K562 (cell line): ENCODE results near the gene FOXJ3. TPM values are rescaled to one million over a fixed set of nuclear protein-coding genes. Genes with fewer than 3 reads are reported as not detected.

Source experiments
- ATAC-seq: fragments of 200-7000 bp; cut with Tn5 transposase; 3 replicates; pipeline ENCODE4 v1.9.1; 2020; ENCODE audit warnings: moderate library complexity
- BruUV-seq: library from RNA; stranded (reverse); fragments of 400-500 nt; replicated peaks from 2 replicates; lab custom pipeline; 2021; lab: Mats Ljungman, UMichigan
- CTCF ChIA-PET: fragments of 300-600 bp; formaldehyde crosslinking; extraction: SDS; loops from one replicate; lab custom pipeline; 2021; ENCODE audit warnings: low intra/inter-chr PET ratio; lab: Yijun Ruan, JAX
- POLR2A ChIA-PET: fragments of 300-600, 350-650 bp; sonication (Branson Sonifier 250); formaldehyde crosslinking; extraction: SDS; loops from one replicate; lab custom pipeline; 2021; ENCODE audit warnings: antibody characterized with exemption, inconsistent platforms; lab: Yijun Ruan, JAX
- DNase-seq, 4 experiments: peaks; one replicate each; pipeline versions ENCODE4 v3.0.0 to v3.0.0-alpha.2; 2011 to 2018; ENCODE audit warnings: low spot score in 3 of 4, mixed read lengths in 3 of 4; ENCODE audit errors: extremely low read depth in 1 of 4
- FAIRE-seq: peaks from 2 replicates; lab custom pipeline; 2011; peaks lifted over from hg19 to GRCh38; lab: Jason Lieb, UNC
- H2AFZ ChIP-seq: 2 replicates; pipeline ENCODE4 v1.6.0; 2011; ENCODE audit warnings: low read depth, low read length, control low read depth, inconsistent platforms
- H3K27ac ChIP-seq: fragments of 200-600 bp; 3 replicates; pipeline ENCODE4 v1.8.0; 2011; ENCODE audit warnings: low read depth, mild to moderate bottlenecking, control low read depth, inconsistent platforms, low read length, moderate library complexity, mixed read lengths; ENCODE audit errors: extremely low read depth
- H3K27me3 ChIP-seq, 2 experiments: fragments of 300-600 bp in 1 of 2; 2 replicates in 1 of 2; 3 replicates in 1 of 2; pipeline versions ENCODE4 v1.6.0 to v1.8.0; 2011; ENCODE audit warnings: inconsistent platforms in 2 of 2, low read length in 2 of 2, mild to moderate bottlenecking in 1 of 2, mixed read lengths in 1 of 2, moderate library complexity in 1 of 2; ENCODE audit not compliant: control insufficient read depth in 2 of 2, insufficient read depth in 2 of 2
- H3K36me3 ChIP-seq: fragments of 300-600 bp; 3 replicates; pipeline ENCODE4 v1.8.0; 2011; ENCODE audit warnings: mild to moderate bottlenecking, low read length, inconsistent platforms; ENCODE audit not compliant: control insufficient read depth, insufficient read depth
- H3K4me1 ChIP-seq, 2 experiments: fragments of 200-600 bp in 1 of 2; replicated peaks in 1 of 2; 2 replicates in 1 of 2; 3 replicates in 1 of 2; pipeline versions ENCODE4 v1.5.1 to v1.8.0; 2011; ENCODE audit warnings: inconsistent platforms in 2 of 2, low read length in 2 of 2, mild to moderate bottlenecking in 1 of 2, mixed read lengths in 1 of 2, moderate library complexity in 1 of 2; ENCODE audit not compliant: control insufficient read depth in 2 of 2, insufficient read depth in 2 of 2
- H3K4me2 ChIP-seq: 2 replicates; pipeline ENCODE4 v1.6.1; 2011; ENCODE audit warnings: low read length, control low read depth, inconsistent platforms, mixed read lengths; ENCODE audit not compliant: insufficient read depth
- H3K4me3 ChIP-seq: fragments of 200-600 bp; sonication (generic), shearing (Covaris generic); 2 replicates; pipeline ENCODE4 v1.5.1; 2016; ENCODE audit warnings: control low read depth, inconsistent platforms
- H3K79me2 ChIP-seq: fragments of 200-600 bp; 3 replicates; pipeline ENCODE4 v1.8.0; 2011; ENCODE audit warnings: low read length, inconsistent platforms; ENCODE audit not compliant: control insufficient read depth, insufficient read depth
- H3K9ac ChIP-seq, 2 experiments: 2 replicates each; pipeline versions ENCODE4 v1.6.0 to v1.6.1; 2011; ENCODE audit warnings: low read depth in 2 of 2, low read length in 2 of 2, control low read depth in 1 of 2, inconsistent platforms in 1 of 2, mild to moderate bottlenecking in 1 of 2, mixed read lengths in 1 of 2; ENCODE audit not compliant: insufficient read depth in 1 of 2
- H3K9me1 ChIP-seq: one replicate; pipeline ENCODE4 v1.6.0; 2011; ENCODE audit warnings: inconsistent platforms, mild to moderate bottlenecking, low read length, moderate library complexity; ENCODE audit not compliant: control insufficient read depth, insufficient read depth
- H3K9me3 ChIP-seq: replicated peaks from 2 replicates; pipeline ENCODE4 v1.5.1; 2011; ENCODE audit warnings: low read depth, low read length, inconsistent platforms; ENCODE audit not compliant: control insufficient read depth, insufficient read depth
- H4K20me1 ChIP-seq: replicated peaks from 2 replicates; pipeline ENCODE4 v1.6.1; 2011; ENCODE audit warnings: low read length, inconsistent platforms, mixed read lengths; ENCODE audit not compliant: control insufficient read depth, insufficient read depth
- BRCA1 ChIP-seq, 2 experiments: fragments of 450-650 bp in 1 of 2; sonication (generic) in 1 of 2; formaldehyde crosslinking in 1 of 2; IDR thresholded peaks; 2 replicates each; pipeline versions ENCODE4 v1.5.0 to v1.6.1; 2017 to 2020; ENCODE audit warnings: mild to moderate bottlenecking in 1 of 2, missing genetic modification reagents in 1 of 2
- BRD9 ChIP-seq: fragments of 450-650 bp; IDR thresholded peaks from 2 replicates; pipeline ENCODE4 v1.6.1; 2018; ENCODE audit warnings: low read depth; ENCODE audit not compliant: partially characterized antibody
- CBFA2T2 ChIP-seq: fragments of 450-650 bp; conservative IDR thresholded peaks from 2 replicates; pipeline ENCODE4 v1.6.1; 2017; ENCODE audit warnings: mild to moderate bottlenecking
- CREB1 ChIP-seq, 2 experiments: sonication (generic) in 1 of 2; formaldehyde crosslinking in 1 of 2; IDR thresholded peaks; 2 replicates each; pipeline versions ENCODE4 v1.6.1 to v1.8.0; 2012 to 2022; ENCODE audit warnings: inconsistent platforms in 1 of 2, mild to moderate bottlenecking in 1 of 2, missing genetic modification reagents in 1 of 2, moderate library complexity in 1 of 2
- CTBP1 ChIP-seq: fragments of 450-650 bp; IDR thresholded peaks from 2 replicates; pipeline ENCODE4 v1.6.1; 2016; ENCODE audit warnings: borderline replicate concordance
- CXXC5 ChIP-seq: fragments of 250-450 bp; sonication (Bioruptor Pico); IDR thresholded peaks from 2 replicates; pipeline ENCODE4 v1.8.0; 2022; ENCODE audit warnings: inconsistent platforms, mild to moderate bottlenecking, moderate library complexity
- IFI16 ChIP-seq: fragments of 250-450 bp; sonication (Bioruptor Pico); IDR thresholded peaks from 2 replicates; pipeline ENCODE4 v2.1.2; 2022; ENCODE audit warnings: mild to moderate bottlenecking, inconsistent platforms
- MAX ChIP-seq: sonication (generic); formaldehyde crosslinking; IDR thresholded peaks from 2 replicates; pipeline ENCODE4 v1.9.0; 2022; ENCODE audit warnings: mild to moderate bottlenecking, missing genetic modification reagents
- POLR2AphosphoS5 ChIP-seq: IDR thresholded peaks from 2 replicates; pipeline ENCODE4 v1.6.1; 2011; ENCODE audit warnings: mild to moderate bottlenecking, low read depth, low read length, moderate library complexity; ENCODE audit not compliant: control insufficient read depth, insufficient read depth
- RBM25 ChIP-seq: fragments of 200-400 bp; formaldehyde crosslinking; IDR thresholded peaks from 2 replicates; pipeline ENCODE4 v1.6.1; 2018; ENCODE audit warnings: low read length, low read depth, moderate library complexity; ENCODE audit not compliant: severe bottlenecking
- RFX5 ChIP-seq: IDR thresholded peaks from 2 replicates; pipeline ENCODE4 v1.6.1; 2011; ENCODE audit warnings: low read depth, mild to moderate bottlenecking, improper control_type of control experiment, low read length
- SMAD2 ChIP-seq: fragments of 150-350 bp; IDR thresholded peaks from 2 replicates; pipeline ENCODE4 v1.6.1; 2014; ENCODE audit warnings: low read depth, mild to moderate bottlenecking, low read length
- XRCC5 ChIP-seq: fragments of 200-400 bp; formaldehyde crosslinking; IDR thresholded peaks from 2 replicates; pipeline ENCODE4 v1.6.1; 2017; ENCODE audit warnings: low read depth, mild to moderate bottlenecking, low read length
- ZBTB40 ChIP-seq, 2 experiments: fragments of 450-650 bp in 1 of 2; sonication (generic) in 1 of 2; formaldehyde crosslinking in 1 of 2; IDR thresholded peaks; 2 replicates each; pipeline versions ENCODE4 v1.7.1 to v1.9.0; 2016 to 2022; ENCODE audit warnings: inconsistent platforms in 1 of 2, mild to moderate bottlenecking in 1 of 2, missing genetic modification reagents in 1 of 2
- ZSCAN29 ChIP-seq: fragments of 450-650 bp; IDR thresholded peaks from 2 replicates; pipeline ENCODE4 v1.6.1; 2017
- WGBS: fragments of 100-300 bp; shearing (Covaris generic); methylation state at CpG from one replicate; pipeline ENCODE4 v1.1.6; 2016; ENCODE audit warnings: low coverage, mixed read lengths; ENCODE audit not compliant: insufficient coverage; ENCODE audit errors: missing lambda C conversion rate; 5-methylcytosine and 5-hydroxymethylcytosine counted together
- in situ Hi-C: fragments of 300-500 bp; cut with MboI; formaldehyde crosslinking; loops from 4 replicates; pipeline ENCODE4 v1.15.0; 2018; ENCODE audit warnings: inconsistent platforms, mixed read lengths
- intact Hi-C: fragments of 100-400 bp; cut with micrococcal nuclease; formaldehyde crosslinking; loops from 2 replicates; pipeline ENCODE4 v1.14.2; 2022
- polyA plus RNA-seq, 8 experiments: library from polyadenylated mRNA; depleted of rRNA in 4 of 8; stranded (reverse) in 5 of 8; unstranded in 3 of 8; fragments of >200 nt; fragmentation: Nextera tagmentation in 2 of 8; fragmentation: Illumina TruSeq in 1 of 8; extraction: Ambion mirVana in 2 of 8; extraction: Trizol in 1 of 8; gene quantifications; 2 replicates each; pipeline versions ENCODE4 v1.2.1 to v1.2.3, GENCODE V29; 2011 to 2014; ENCODE audit warnings: inconsistent platforms in 1 of 8, missing spikeins in 1 of 8
- total RNA-seq, 7 experiments: library from RNA; depleted of rRNA in 6 of 7; stranded (reverse); fragments of >200 nt in 6 of 7; fragmentation: Illumina TruSeq in 2 of 7; extraction: Trizol in 2 of 7; gene quantifications; 2 replicates each; pipeline versions ENCODE4 v1.2.1 to v1.2.3, GENCODE V29; 2011 to 2021; ENCODE audit warnings: low replicate concordance in 1 of 7

FOXJ3 gene
- total and polyA plus RNA-seq, 9 of the 15 experiments (the other 6 are each of a cell fraction or from before 2014, with no cell fraction given) = 8.7 to 35.3 (median 23.4) TPM

GRCh38 chr1:42365118-42365517 lies 30.1 kb upstream of the FOXJ3 start:
- Histone ChIP-seq H3K4me2 (no peak overlapping the region), H3K4me1 (no peaks in the 10 kb centered on the region), H3K27me3 (peaks cover 5 to 6% of the 10 kb centered on the region in 2 experiments; a peak in 3 of 5 replicates), H3K9me1 (no peaks in the 10 kb centered on the region), H3K9ac (no peak overlapping the region), H3K36me3 (no peaks in the 10 kb centered on the region), H3K4me3 (no peak overlapping the region), H3K9me3 (no peaks in the 10 kb centered on the region), H3K79me2 (no peaks in the 10 kb centered on the region), H4K20me1 (no peaks in the 10 kb centered on the region), H2AFZ (no peak overlapping the region), H3K27ac (no peak overlapping the region)
- ATAC-seq (no peak), FAIRE-seq (no peak), DNase-seq (no peak)
- ChIA-PET POLR2A (no interaction called here), CTCF (no interaction called here)
- intact Hi-C loops (no loop called here), in situ Hi-C loops (no loop called here)
- WGBS = 0% methylated on average over 2 of the region's 2 CpGs
- no TSS peak for BruUV-seq
- TF ChIP-seq CTBP1 = no peak
- TF ChIP-seq CREB1 (IDR thresholded peaks at IDR 0.05) = no peak
- no peak for TF ChIP-seq CREB1 (CRISPR knock-in tag; IDR thresholded peaks at IDR 0.05)
- no peak for TF ChIP-seq ZBTB40 (IDR thresholded peaks at IDR 0.05)
- no peak for TF ChIP-seq ZBTB40 (CRISPR knock-in tag; IDR thresholded peaks at IDR 0.05)
- TF ChIP-seq IFI16 (CRISPR knock-in tag) = no peak
- no peak for TF ChIP-seq BRCA1 (IDR thresholded peaks at IDR 0.05)
- no peak for TF ChIP-seq BRCA1 (CRISPR knock-in tag; IDR thresholded peaks at IDR 0.05)
- TF ChIP-seq CBFA2T2 = no peak
- no peak for TF ChIP-seq RFX5
- TF ChIP-seq ZSCAN29 = no peak
- no peak for TF ChIP-seq CXXC5
- TF ChIP-seq MAX = no peak
- no peak for TF ChIP-seq RBM25
- TF ChIP-seq XRCC5 = no peak
- TF ChIP-seq BRD9 = no peak
- no peak for TF ChIP-seq SMAD2
- TF ChIP-seq POLR2AphosphoS5 = no peak
